ELF-1 (cell line): ENCODE measurements around the gene PSMB7.

Experiments used
- DNase-seq: peaks from one replicate; pipeline ENCODE4 v3.0.0-alpha.2; 2016; ENCODE audit warnings: low read depth, low spot score

PSMB7 gene

GRCh38 chr9:124329206-124329792, 85.9 kb downstream of the PSMB7 start:
- no peak for DNase-seq

GRCh38 chr9:124328285-124328684, 87.0 kb downstream of the PSMB7 start:
- no peak for DNase-seq

DNA sequence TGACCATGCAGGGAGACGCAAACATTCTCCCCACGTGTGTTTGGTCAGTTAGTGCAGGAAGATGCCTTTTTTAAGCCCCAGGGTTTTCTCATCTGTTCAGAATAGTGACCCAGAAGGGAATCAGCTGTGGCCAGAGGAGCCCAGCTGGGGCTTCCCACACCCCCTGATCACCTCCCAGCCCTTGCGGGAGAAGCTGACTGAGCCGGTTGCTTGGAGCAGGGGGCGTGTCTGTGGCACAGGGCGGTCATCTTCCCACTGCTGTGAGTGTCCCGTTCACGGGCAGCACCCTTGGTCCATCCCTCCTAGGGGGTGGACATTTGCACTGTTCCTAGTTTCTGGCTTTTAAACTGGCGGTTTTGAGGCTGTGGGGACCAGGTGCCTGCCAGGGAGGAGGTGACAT, 87.8 kb downstream of the PSMB7 start:
- no peak for DNase-seq

DNA sequence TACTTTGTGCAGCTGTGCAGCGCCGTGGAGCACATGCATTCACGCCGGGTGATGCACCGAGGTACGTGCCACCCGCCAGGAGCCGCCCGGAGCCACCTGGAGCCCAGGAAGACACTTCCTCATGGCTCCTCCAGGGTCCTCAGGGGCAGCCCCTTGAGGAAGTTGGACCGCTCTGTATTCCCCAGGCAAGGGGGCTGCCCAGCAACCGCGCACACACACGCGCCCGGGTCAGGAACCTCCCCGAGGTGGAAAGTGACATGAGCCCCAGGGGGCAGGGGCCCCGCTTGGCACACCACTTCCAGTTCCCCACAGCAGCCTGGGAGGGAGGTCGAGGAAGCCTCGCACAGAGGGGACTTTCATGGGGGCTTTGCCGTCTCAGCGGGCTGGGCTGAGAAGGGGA, 88.9 kb downstream of the PSMB7 start:
- no peak for DNase-seq

- no peak for DNase-seq
Observed at GRCh38 chr9:124325816-124326215, 89.4 kb downstream of the PSMB7 start.

- DNase-seq, result no peak
Observed at GRCh38 chr9:124323904-124324303, 91.3 kb downstream of the PSMB7 start.

- no peak for DNase-seq
Observed at GRCh38 chr9:124322618-124323432, 92.4 kb downstream of the PSMB7 start.

GRCh38 chr9:124321935-124322334, 93.3 kb downstream of the PSMB7 start:
- no peak for DNase-seq

DNA sequence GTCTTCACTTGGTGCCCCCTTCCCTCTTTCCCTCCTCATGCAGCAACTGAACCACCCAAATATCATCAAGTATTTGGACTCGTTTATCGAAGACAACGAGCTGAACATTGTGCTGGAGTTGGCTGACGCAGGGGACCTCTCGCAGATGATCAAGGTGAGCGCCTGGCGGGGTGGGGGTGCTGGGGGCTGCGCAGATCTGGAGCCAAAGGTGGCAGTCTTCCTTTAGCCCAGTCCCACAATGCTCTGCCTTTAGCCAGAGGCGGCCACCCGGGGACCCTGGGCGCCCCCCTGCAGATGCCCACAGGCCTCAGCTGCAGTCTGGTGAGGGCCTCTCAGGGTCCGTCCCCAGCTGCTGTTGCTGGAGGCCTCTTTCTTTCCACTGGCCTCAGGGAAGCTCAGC, 93.8 kb downstream of the PSMB7 start:
- no peak for DNase-seq

DNA sequence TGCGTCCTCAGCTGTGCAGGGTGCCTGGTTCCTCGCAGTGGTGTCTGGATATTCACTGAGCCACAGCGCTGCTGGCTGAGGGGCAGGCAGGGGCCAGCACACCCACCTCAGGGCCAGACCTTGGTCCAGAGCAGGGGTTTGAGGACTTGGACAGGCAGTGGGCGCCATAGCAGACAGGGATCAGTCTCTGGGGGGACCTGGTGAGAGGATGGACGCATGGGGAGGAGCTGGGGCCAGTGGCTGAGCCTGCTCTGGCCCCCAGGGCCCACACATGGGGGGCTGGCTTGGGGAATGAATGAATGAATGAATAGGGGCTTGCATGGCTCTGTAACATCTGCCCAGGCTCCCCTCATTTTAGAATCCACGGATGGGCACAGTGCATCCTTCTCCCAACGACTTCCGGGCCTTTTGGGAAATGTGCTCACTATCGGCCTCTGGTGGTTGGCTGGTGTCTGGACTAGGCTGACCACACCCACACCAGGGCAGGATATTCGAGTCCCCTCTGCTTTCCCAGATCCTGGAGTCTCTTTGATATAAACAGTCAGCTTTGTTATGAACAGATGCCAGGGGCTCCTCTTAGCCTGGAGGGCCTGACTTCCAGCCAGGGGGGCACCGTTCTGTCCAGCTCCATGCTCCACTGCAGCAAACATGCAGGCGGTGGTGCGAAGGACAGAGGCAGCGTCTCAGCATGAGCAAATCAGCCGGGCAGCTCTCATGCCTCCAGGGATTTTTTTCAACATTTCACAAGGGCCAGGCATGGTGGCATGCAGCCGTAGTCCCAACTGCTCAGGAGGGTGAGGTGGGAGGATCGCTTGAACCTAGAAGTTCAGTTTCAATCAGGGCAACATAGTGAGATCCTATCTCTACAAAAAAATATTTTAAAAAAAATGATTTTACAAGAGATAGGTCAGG, 94.9 kb downstream of the PSMB7 start:
- peak; percentile 89 for DNase-seq

GRCh38 chr9:124315882-124316281, 99.4 kb downstream of the PSMB7 start:
- no peak for DNase-seq

GRCh38 chr9:124313940-124314339, 101.3 kb downstream of the PSMB7 start:
- no peak for DNase-seq

DNA sequence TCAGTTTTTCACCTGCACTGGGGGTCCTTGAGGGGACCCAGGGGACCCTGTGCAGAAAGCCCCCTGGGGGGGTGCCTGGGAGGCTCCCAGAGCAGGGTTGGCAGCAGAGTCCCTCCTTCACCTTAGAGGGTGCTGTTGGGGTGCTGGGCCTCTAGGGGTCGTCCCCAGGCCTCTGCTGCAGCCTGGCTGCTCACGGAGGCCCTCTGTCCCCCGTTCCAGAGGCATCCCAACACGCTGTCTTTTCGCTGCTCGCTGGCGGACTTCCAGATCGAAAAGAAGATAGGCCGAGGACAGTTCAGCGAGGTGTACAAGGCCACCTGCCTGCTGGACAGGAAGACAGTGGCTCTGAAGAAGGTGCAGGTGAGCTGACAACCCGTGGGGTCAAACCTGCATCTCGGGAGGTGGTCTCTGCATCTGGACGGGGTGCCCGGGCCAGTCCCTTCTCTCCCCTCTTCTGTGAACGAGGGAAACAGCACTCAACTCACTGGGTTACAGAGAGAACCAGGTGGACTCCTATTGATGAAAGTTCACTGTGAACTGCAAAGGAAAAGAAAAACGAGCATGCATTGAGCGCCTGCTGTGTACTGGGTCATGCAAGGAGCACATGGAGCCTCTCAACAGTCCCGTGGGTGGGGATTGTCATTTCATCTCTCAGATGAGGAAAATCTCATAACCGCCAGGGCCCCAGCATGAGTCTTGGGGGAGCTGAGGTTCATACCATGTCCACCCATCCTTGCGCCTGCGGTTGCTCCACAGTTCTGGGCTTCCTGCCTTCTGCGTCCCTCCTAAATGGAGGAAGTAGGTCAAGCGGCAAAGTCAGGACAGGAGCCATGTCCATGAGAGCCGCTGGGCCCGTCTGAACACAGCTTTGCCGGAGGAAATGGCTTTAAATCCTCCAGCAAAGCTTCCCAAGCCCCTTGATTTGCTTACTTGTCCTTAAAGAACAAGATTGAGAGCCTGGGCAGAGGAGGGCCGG, 102.7 kb downstream of the PSMB7 start:
- DNase-seq, result no peak

- DNase-seq, result no peak
Observed at GRCh38 chr9:124311283-124311682, 104.0 kb downstream of the PSMB7 start.

DNA sequence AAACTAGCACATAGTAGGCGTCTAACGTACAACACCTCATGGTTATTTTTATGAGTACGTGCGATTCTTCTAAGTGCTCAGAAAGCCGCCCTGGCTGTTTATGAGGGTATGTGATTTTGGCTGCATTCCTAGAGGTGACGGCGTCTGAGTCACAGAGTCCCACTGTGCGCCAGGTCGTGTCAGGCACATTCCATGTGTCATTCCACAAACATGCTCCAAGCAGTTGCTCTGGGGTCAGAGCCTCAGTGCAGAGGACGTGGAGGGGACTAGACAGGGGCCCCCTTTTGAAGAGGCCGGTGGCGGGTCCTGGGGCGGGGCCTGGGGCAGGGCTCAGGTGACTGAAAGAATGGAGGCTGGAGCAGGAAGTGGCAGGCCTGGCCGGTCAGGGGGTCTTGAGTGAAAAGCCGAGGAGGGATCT, 105.6 kb downstream of the PSMB7 start:
- peak; percentile 88 for DNase-seq

GRCh38 chr9:124308606-124309491, 106.4 kb downstream of the PSMB7 start:
- no peak for DNase-seq

- no peak for DNase-seq
Observed at GRCh38 chr9:124307379-124308030, 107.7 kb downstream of the PSMB7 start.

- no peak for DNase-seq
Observed at GRCh38 chr9:124306098-124306735, 109.0 kb downstream of the PSMB7 start.

GRCh38 chr9:124304285-124304684, 111.0 kb downstream of the PSMB7 start:
- DNase-seq, result no peak
